ENCODE measurements around the gene ZNF512. TPM values are rescaled to one million over a fixed set of nuclear protein-coding genes. Genes with fewer than 3 reads are reported as not detected.

The ZNF512 gene
- total and polyA plus RNA-seq, 9 of the 15 experiments (the other 6 are each of a cell fraction or from before 2014, with no cell fraction given), result 24.7 to 101 (median 65.9) TPM

GRCh38 chr2:27613985-27614384 is 31.1 kb downstream of the ZNF512 start:
- peaks cover 81% of the 10 kb centered on the region for H3K36me3 ChIP-seq (ENCODE audit: control insufficient read depth, insufficient read depth, low read length)
- H3K9me3 ChIP-seq (replicated peaks; ENCODE audit: control insufficient read depth, insufficient read depth, low read depth, low read length), result no peaks in the 10 kb centered on the region
- peaks cover 2% of the 10 kb centered on the region; the same call in 2 of the 3 replicates for H3K79me2 ChIP-seq (ENCODE audit: control insufficient read depth, insufficient read depth, low read length)
- no peak overlapping the region for H3K9ac ChIP-seq (ENCODE audit: insufficient read depth in 1 of 2, low read depth in 2 of 2, low read length in 2 of 2)
- ChIA-PET POLR2A (interaction anchor here (0.6 to 1.2 kb wide), 5 partner anchors 15 to 332 kb away, joined by 3 read pairs; partner anchors contain the start of genes CCDC121, GPN1 and TRIM54), CTCF (ENCODE audit: low intra/inter-chr PET ratio) (no interaction called here)
- WGBS (ENCODE audit: insufficient coverage, low coverage, missing lambda C conversion rate), result 89% methylated on average over 2 of the region's 2 CpGs
- no peaks in the 10 kb centered on the region for H4K20me1 ChIP-seq (replicated peaks; ENCODE audit: control insufficient read depth, insufficient read depth, low read length)
- H3K27me3 ChIP-seq (ENCODE audit: control insufficient read depth in 2 of 2, insufficient read depth in 2 of 2, low read length in 2 of 2), result no peaks in the 10 kb centered on the region
- ATAC-seq (no peak), FAIRE-seq (no peak), DNase-seq (ENCODE audit: extremely low read depth in 1 of 4, low spot score in 3 of 4) (no peak)
- no peak overlapping the region for H3K4me2 ChIP-seq (ENCODE audit: insufficient read depth, low read length)
- no peak overlapping the region for H3K27ac ChIP-seq (ENCODE audit: extremely low read depth, low read depth, low read length)
- H3K9me1 ChIP-seq (ENCODE audit: control insufficient read depth, insufficient read depth, low read length), result no peaks in the 10 kb centered on the region
- H3K4me1 ChIP-seq (replicated peaks in 1 of 2; ENCODE audit: control insufficient read depth in 2 of 2, insufficient read depth in 2 of 2, low read length in 2 of 2), result no peaks in the 10 kb centered on the region
- BruUV-seq (replicated peaks), result no TSS peak
- no peak overlapping the region for H2AFZ ChIP-seq (ENCODE audit: low read depth, low read length)
- in situ Hi-C loops (cut with MboI), result no loop called here
- no peak overlapping the region for H3K4me3 ChIP-seq
- intact Hi-C loops (cut with micrococcal nuclease), result no loop called here
- no peak for TF ChIP-seq FOS (IDR thresholded peaks at IDR 0.05; ENCODE audit: extremely low read depth, insufficient read length)
- TF ChIP-seq ZNF124 (CRISPR knock-in tag; IDR thresholded peaks at IDR 0.05), result no peak
- no peak for TF ChIP-seq ZNF318 (IDR thresholded peaks at IDR 0.05; ENCODE audit: borderline replicate concordance in 1 of 2, low read depth in 1 of 2)
- TF ChIP-seq THRAP3 (IDR thresholded peaks at IDR 0.05; ENCODE audit: borderline replicate concordance), result no peak
- TF ChIP-seq ZNF232 (CRISPR knock-in tag; IDR thresholded peaks at IDR 0.05), result no peak
- TF ChIP-seq ZNF707 (CRISPR knock-in tag; conservative IDR thresholded peaks at IDR 0.05), result no peak
- TF ChIP-seq ZNF253 (CRISPR knock-in tag; conservative IDR thresholded peaks at IDR 0.05), result no peak
- no peak for TF ChIP-seq PATZ1 (CRISPR knock-in tag; IDR thresholded peaks at IDR 0.05; ENCODE audit: borderline replicate concordance)
- TF ChIP-seq MTA2 (IDR thresholded peaks at IDR 0.05; ENCODE audit: low read depth), result no peak
- no peak for TF ChIP-seq ZNF79 (CRISPR knock-in tag; IDR thresholded peaks at IDR 0.05; ENCODE audit: low read depth)
- TF ChIP-seq ZNF589 (CRISPR knock-in tag; IDR thresholded peaks at IDR 0.05; ENCODE audit: low read depth), result no peak
- TF ChIP-seq TAF15 (IDR thresholded peaks at IDR 0.05; ENCODE audit: low read depth, low read length), result no peak

Measured in K562 (cell line).